Endothelial cell (in vitro differentiated cells): ENCODE measurements around the gene LPCAT1. TPM values are rescaled to one million over a fixed set of nuclear protein-coding genes. Genes with fewer than 3 reads are reported as not detected.

Experiments
- DNase-seq: peaks from one replicate; pipeline ENCODE4 v3.0.0; 2021; ENCODE audit warnings: low spot score
- H3K27ac Mint-ChIP-seq: one replicate; pipeline ENCODE4 v1.8.0; 2021; ENCODE audit warnings: mixed read lengths, inconsistent platforms; ENCODE audit not compliant: unreplicated experiment
- H3K27me3 Mint-ChIP-seq: one replicate; pipeline ENCODE4 v1.8.0; 2021; ENCODE audit warnings: mild to moderate bottlenecking, moderate library complexity, mixed read lengths, inconsistent platforms; ENCODE audit not compliant: unreplicated experiment
- H3K36me3 Mint-ChIP-seq: one replicate; pipeline ENCODE4 v1.8.0; 2021; ENCODE audit warnings: mild to moderate bottlenecking, low read depth, mixed read lengths, inconsistent platforms; ENCODE audit not compliant: unreplicated experiment
- H3K4me1 Mint-ChIP-seq: one replicate; pipeline ENCODE4 v1.8.0; 2021; ENCODE audit warnings: mild to moderate bottlenecking, mixed read lengths, inconsistent platforms; ENCODE audit not compliant: unreplicated experiment
- H3K4me3 Mint-ChIP-seq: one replicate; pipeline ENCODE4 v1.8.0; 2021; ENCODE audit warnings: mild to moderate bottlenecking, mixed read lengths, inconsistent platforms; ENCODE audit not compliant: unreplicated experiment
- H3K9me3 Mint-ChIP-seq: one replicate; pipeline ENCODE4 v1.8.0; 2021; ENCODE audit warnings: mixed read lengths, inconsistent platforms; ENCODE audit not compliant: unreplicated experiment
- CTCF ChIP-seq: fragments of 200-600 bp; sonication (generic); IDR thresholded peaks from one replicate; pipeline ENCODE4 v1.5.0; 2021; ENCODE audit warnings: antibody characterized with exemption; ENCODE audit not compliant: unreplicated experiment
- total RNA-seq: library from RNA; stranded (reverse); fragmentation: NEBNext Ultra II Directional; extraction: Animal tissue kit (Norgen Biotek cat#: 25700); gene quantifications from one replicate; pipeline ENCODE4 v1.2.1, GENCODE V29; 2021; ENCODE audit not compliant: unreplicated experiment

The LPCAT1 gene
- total RNA-seq, 1 donor from 2014 or later: 81.3 TPM

GRCh38 chr5:1553539-1554409, 30.0 kb upstream of the LPCAT1 start:
- Mint-ChIP-seq H3K36me3 (no peaks in the 10 kb centered on the region), H3K27ac (peak overlapping the region; percentile 30), H3K4me1 (no peaks in the 10 kb centered on the region), H3K27me3 (peaks cover 1% of the 10 kb centered on the region), H3K9me3 (no peaks in the 10 kb centered on the region), H3K4me3 (no peak overlapping the region)
- no peak for DNase-seq
- no peak for TF ChIP-seq CTCF

GRCh38 chr5:1552521-1553255, 28.9 kb upstream of the LPCAT1 start:
- no peak overlapping the region for H3K27ac Mint-ChIP-seq
- H3K4me1 Mint-ChIP-seq: no peaks in the 10 kb centered on the region
- no peaks in the 10 kb centered on the region for H3K9me3 Mint-ChIP-seq
- no peak for TF ChIP-seq CTCF
- DNase-seq: no peak
- H3K4me3 Mint-ChIP-seq: no peak overlapping the region
- peaks cover 2% of the 10 kb centered on the region for H3K27me3 Mint-ChIP-seq
- no peaks in the 10 kb centered on the region for H3K36me3 Mint-ChIP-seq

GRCh38 chr5:1551426-1552301, 27.9 kb upstream of the LPCAT1 start:
- no peak overlapping the region for H3K4me3 Mint-ChIP-seq
- H3K36me3 Mint-ChIP-seq: no peaks in the 10 kb centered on the region
- H3K9me3 Mint-ChIP-seq: no peaks in the 10 kb centered on the region
- H3K4me1 Mint-ChIP-seq: no peaks in the 10 kb centered on the region
- H3K27ac Mint-ChIP-seq: no peak overlapping the region
- peaks cover 3% of the 10 kb centered on the region for H3K27me3 Mint-ChIP-seq
- DNase-seq: no peak
- TF ChIP-seq CTCF: no peak

- Mint-ChIP-seq H3K36me3 (no peaks in the 10 kb centered on the region), H3K4me1 (no peaks in the 10 kb centered on the region), H3K27me3 (peaks cover 8% of the 10 kb centered on the region), H3K9me3 (no peaks in the 10 kb centered on the region), H3K4me3 (no peak overlapping the region), H3K27ac (no peak overlapping the region)
- no peak for DNase-seq
- TF ChIP-seq CTCF: no peak
Observed at GRCh38 chr5:1550287-1551076, 26.7 kb upstream of the LPCAT1 start.
